Suppressor macrophage treated with lipopolysaccharide for 4 hours (primary cell): ENCODE data around the gene DLGAP1.
A peak's percentile ranks its signal among the peaks of the same experiment; 100 is the strongest.

ENCODE experiments used
- DNase-seq: peaks from one replicate; pipeline ENCODE4 v3.0.0-alpha.2; 2020

The DLGAP1 gene

GRCh38 chr18:4143585-4143984 lies 311.5 kb downstream of the DLGAP1 start:
- no peak for DNase-seq

- no peak for DNase-seq
Observed at GRCh38 chr18:4142876-4143275, 312.2 kb downstream of the DLGAP1 start.

- no peak for DNase-seq
Observed at GRCh38 chr18:4134700-4135099, 320.4 kb downstream of the DLGAP1 start.

GRCh38 chr18:4130734-4131719 lies 324.1 kb downstream of the DLGAP1 start:
- DNase-seq = no peak

GRCh38 chr18:4126939-4127338 lies 328.2 kb downstream of the DLGAP1 start:
- DNase-seq = no peak

- no peak for DNase-seq
Observed at GRCh38 chr18:4125627-4126230, 329.4 kb downstream of the DLGAP1 start.

GRCh38 chr18:4125224-4125623 lies 329.9 kb downstream of the DLGAP1 start:
- DNase-seq = no peak

- no peak for DNase-seq
Observed at GRCh38 chr18:4119813-4120212, 335.3 kb downstream of the DLGAP1 start.

GRCh38 chr18:4119127-4119648 lies 335.9 kb downstream of the DLGAP1 start:
- DNase-seq = no peak

- DNase-seq = no peak
Observed at GRCh38 chr18:4108016-4108415, 347.1 kb downstream of the DLGAP1 start.

GRCh38 chr18:4107049-4107467 lies 348.0 kb downstream of the DLGAP1 start:
- DNase-seq = no peak

GRCh38 chr18:4106407-4107033 lies 348.6 kb downstream of the DLGAP1 start:
- peak; percentile 67 for DNase-seq

- no peak for DNase-seq
Observed at GRCh38 chr18:4102901-4103300, 352.2 kb downstream of the DLGAP1 start.

GRCh38 chr18:4101009-4101408 lies 354.1 kb downstream of the DLGAP1 start:
- no peak for DNase-seq

- DNase-seq = no peak
Observed at GRCh38 chr18:4096486-4096885, 358.6 kb downstream of the DLGAP1 start.

GRCh38 chr18:4093676-4094075 lies 361.4 kb downstream of the DLGAP1 start:
- no peak for DNase-seq

GRCh38 chr18:4084382-4084900 lies 370.7 kb downstream of the DLGAP1 start:
- no peak for DNase-seq

- no peak for DNase-seq
Observed at GRCh38 chr18:4078246-4078645, 376.9 kb downstream of the DLGAP1 start.

- no peak for DNase-seq
Observed at GRCh38 chr18:4077721-4078120, 377.4 kb downstream of the DLGAP1 start.

GRCh38 chr18:4077204-4077603 lies 377.9 kb downstream of the DLGAP1 start:
- DNase-seq = no peak

GRCh38 chr18:4074647-4075046 lies 380.5 kb downstream of the DLGAP1 start:
- DNase-seq = no peak

- no peak for DNase-seq
Observed at GRCh38 chr18:4069183-4069582, 385.9 kb downstream of the DLGAP1 start.

GRCh38 chr18:4068552-4069158 lies 386.5 kb downstream of the DLGAP1 start:
- peak; percentile 63 for DNase-seq
